HEK293 (cell line): ENCODE results near the gene AHRR.

Source experiments
- GLIS2 ChIP-seq: fragments of 450-650 bp; formaldehyde crosslinking; IDR thresholded peaks from 2 replicates; pipeline ENCODE4 v1.5.1; 2016; ENCODE audit warnings: missing biosample characterization, missing genetic modification characterization
- MZF1 ChIP-seq: fragments of 450-650 bp; formaldehyde crosslinking; IDR thresholded peaks from 2 replicates; pipeline ENCODE4 v1.5.1; 2017; ENCODE audit warnings: missing biosample characterization, missing genetic modification characterization, borderline replicate concordance
- OSR2 ChIP-seq: fragments of 450-650 bp; formaldehyde crosslinking; IDR thresholded peaks from 2 replicates; pipeline ENCODE4 v1.5.1; 2016; ENCODE audit warnings: missing biosample characterization, missing genetic modification characterization
- SCRT1 ChIP-seq: fragments of 450-650 bp; formaldehyde crosslinking; IDR thresholded peaks from 2 replicates; pipeline ENCODE4 v1.5.1; 2016; ENCODE audit warnings: missing biosample characterization, missing genetic modification characterization, borderline replicate concordance
- TCF7L2 ChIP-seq: IDR thresholded peaks from 2 replicates; pipeline ENCODE4 v1.6.1; 2011; ENCODE audit warnings: low read depth, mild to moderate bottlenecking, inconsistent platforms, low read length, moderate library complexity, borderline replicate concordance
- YY1 ChIP-seq: fragments of 450-650 bp; formaldehyde crosslinking; IDR thresholded peaks from 2 replicates; pipeline ENCODE4 v1.5.1; 2018; ENCODE audit warnings: missing biosample characterization, missing genetic modification characterization
- ZNF112 ChIP-seq: fragments of 450-650 bp; formaldehyde crosslinking; IDR thresholded peaks from 2 replicates; pipeline ENCODE4 v1.5.0; 2017; ENCODE audit warnings: missing biosample characterization, missing genetic modification characterization
- ZNF114 ChIP-seq: fragments of 450-650 bp; formaldehyde crosslinking; IDR thresholded peaks from 2 replicates; pipeline ENCODE4 v1.5.0; 2017; ENCODE audit warnings: missing biosample characterization, missing genetic modification characterization
- ZNF530 ChIP-seq: fragments of 450-650 bp; formaldehyde crosslinking; IDR thresholded peaks from 2 replicates; pipeline ENCODE4 v1.5.1; 2016; ENCODE audit warnings: low read depth, missing biosample characterization, missing genetic modification characterization
- ZSCAN30 ChIP-seq: fragments of 450-650 bp; IDR thresholded peaks from 2 replicates; pipeline ENCODE4 v1.5.1; 2018; ENCODE audit warnings: missing biosample characterization, mild to moderate bottlenecking, missing genetic modification characterization, moderate library complexity
- TF ChIP-seq, protein P1 (sequence below): fragments of 450-650 bp; formaldehyde crosslinking; optimal IDR thresholded peaks from 2 replicates; pipeline ENCODE3; 2016; ENCODE audit warnings: missing biosample characterization, mild to moderate bottlenecking, missing genetic modification characterization
- TF ChIP-seq, protein P2 (sequence below): fragments of 450-650 bp; formaldehyde crosslinking; IDR thresholded peaks from 2 replicates; pipeline ENCODE4 v1.5.1; 2016; ENCODE audit warnings: missing biosample characterization, missing genetic modification characterization
- TF ChIP-seq, protein P3 (sequence below): fragments of 450-650 bp; formaldehyde crosslinking; IDR thresholded peaks from 2 replicates; pipeline ENCODE4 v1.5.1; 2016; ENCODE audit warnings: missing biosample characterization, missing genetic modification characterization
- TF ChIP-seq, protein P4 (sequence below): fragments of 450-650 bp; formaldehyde crosslinking; IDR thresholded peaks from 2 replicates; pipeline ENCODE4 v1.5.1; 2016; ENCODE audit warnings: missing biosample characterization, missing genetic modification characterization, low read depth

DNA sequence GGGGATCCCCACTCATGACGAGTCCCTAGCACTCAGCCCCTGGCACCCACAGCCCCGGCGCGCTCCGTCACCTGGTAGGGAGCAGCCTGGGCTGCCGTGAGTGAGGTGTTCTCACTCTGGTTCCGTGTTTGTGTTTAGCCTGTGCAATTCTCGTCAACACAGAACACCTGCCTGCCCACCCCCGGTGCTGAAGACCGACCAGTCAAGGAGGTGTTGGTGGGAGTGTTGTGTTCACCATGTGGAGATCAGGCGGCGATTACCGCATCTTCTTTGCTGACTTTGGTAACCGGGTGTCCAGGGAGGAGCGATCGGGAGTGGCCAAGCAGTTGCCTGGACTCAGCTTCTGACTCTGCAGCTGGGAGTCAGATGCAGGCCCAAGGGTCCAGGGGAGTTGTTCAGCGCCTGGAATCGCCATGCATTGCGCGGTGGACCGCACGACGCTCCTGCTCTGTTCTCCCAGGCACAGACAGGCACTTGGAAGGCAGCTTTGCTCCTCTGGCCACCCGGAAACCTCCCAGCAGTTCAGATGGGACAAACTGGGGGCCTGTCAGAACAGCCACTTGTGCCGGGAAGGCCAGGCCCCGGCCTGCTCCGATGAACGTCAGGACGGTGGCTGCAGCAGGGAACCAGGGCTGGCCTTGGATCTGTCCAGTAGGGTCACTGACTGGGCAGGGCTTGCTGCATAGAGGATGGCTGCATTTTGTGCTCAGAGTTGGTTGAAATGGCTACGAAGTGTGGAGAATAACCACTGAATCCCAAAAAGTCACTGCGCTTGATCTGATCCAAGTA, 149.6 kb downstream of the AHRR start:
- TF ChIP-seq ZNF114: no peak
- TF ChIP-seq ZSCAN30 (tag by site-specific recombination): no peak
- TF ChIP-seq, protein P1, sequence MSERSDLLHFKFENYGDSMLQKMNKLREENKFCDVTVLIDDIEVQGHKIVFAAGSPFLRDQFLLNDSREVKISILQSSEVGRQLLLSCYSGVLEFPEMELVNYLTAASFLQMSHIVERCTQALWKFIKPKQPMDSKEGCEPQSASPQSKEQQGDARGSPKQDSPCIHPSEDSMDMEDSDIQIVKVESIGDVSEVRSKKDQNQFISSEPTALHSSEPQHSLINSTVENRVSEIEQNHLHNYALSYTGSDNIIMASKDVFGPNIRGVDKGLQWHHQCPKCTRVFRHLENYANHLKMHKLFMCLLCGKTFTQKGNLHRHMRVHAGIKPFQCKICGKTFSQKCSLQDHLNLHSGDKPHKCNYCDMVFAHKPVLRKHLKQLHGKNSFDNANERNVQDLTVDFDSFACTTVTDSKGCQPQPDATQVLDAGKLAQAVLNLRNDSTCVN (tag by site-specific recombination): no peak
- TF ChIP-seq, protein P2, sequence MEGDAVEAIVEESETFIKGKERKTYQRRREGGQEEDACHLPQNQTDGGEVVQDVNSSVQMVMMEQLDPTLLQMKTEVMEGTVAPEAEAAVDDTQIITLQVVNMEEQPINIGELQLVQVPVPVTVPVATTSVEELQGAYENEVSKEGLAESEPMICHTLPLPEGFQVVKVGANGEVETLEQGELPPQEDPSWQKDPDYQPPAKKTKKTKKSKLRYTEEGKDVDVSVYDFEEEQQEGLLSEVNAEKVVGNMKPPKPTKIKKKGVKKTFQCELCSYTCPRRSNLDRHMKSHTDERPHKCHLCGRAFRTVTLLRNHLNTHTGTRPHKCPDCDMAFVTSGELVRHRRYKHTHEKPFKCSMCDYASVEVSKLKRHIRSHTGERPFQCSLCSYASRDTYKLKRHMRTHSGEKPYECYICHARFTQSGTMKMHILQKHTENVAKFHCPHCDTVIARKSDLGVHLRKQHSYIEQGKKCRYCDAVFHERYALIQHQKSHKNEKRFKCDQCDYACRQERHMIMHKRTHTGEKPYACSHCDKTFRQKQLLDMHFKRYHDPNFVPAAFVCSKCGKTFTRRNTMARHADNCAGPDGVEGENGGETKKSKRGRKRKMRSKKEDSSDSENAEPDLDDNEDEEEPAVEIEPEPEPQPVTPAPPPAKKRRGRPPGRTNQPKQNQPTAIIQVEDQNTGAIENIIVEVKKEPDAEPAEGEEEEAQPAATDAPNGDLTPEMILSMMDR (tag by site-specific recombination): no peak
- no peak for TF ChIP-seq OSR2 (tag by site-specific recombination)
- TF ChIP-seq SCRT1 (tag by site-specific recombination): no peak
- no peak for TF ChIP-seq YY1 (tag by site-specific recombination)
- TF ChIP-seq, protein P3, sequence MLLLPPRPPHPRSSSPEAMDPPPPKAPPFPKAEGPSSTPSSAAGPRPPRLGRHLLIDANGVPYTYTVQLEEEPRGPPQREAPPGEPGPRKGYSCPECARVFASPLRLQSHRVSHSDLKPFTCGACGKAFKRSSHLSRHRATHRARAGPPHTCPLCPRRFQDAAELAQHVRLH (tag by site-specific recombination): no peak
- TF ChIP-seq ZNF112 (tag by site-specific recombination): no peak
- TF ChIP-seq ZNF530: no peak
- TF ChIP-seq MZF1 (tag by site-specific recombination): no peak
- TF ChIP-seq TCF7L2: no peak
- TF ChIP-seq GLIS2: no peak
- TF ChIP-seq, protein P4, sequence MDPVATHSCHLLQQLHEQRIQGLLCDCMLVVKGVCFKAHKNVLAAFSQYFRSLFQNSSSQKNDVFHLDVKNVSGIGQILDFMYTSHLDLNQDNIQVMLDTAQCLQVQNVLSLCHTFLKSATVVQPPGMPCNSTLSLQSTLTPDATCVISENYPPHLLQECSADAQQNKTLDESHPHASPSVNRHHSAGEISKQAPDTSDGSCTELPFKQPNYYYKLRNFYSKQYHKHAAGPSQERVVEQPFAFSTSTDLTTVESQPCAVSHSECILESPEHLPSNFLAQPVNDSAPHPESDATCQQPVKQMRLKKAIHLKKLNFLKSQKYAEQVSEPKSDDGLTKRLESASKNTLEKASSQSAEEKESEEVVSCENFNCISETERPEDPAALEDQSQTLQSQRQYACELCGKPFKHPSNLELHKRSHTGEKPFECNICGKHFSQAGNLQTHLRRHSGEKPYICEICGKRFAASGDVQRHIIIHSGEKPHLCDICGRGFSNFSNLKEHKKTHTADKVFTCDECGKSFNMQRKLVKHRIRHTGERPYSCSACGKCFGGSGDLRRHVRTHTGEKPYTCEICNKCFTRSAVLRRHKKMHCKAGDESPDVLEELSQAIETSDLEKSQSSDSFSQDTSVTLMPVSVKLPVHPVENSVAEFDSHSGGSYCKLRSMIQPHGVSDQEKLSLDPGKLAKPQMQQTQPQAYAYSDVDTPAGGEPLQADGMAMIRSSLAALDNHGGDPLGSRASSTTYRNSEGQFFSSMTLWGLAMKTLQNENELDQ (tag by site-specific recombination): no peak
